HG03280 (cell line): Measurements from ENCODE around the gene ZNF585A.

Experiments used
- ATAC-seq: cut with Tn5 transposase; IDR thresholded peaks from one replicate; pipeline ENCODE4 v1.9.1; 2021; ENCODE audit warnings: mild to moderate bottlenecking, moderate library complexity; ENCODE audit not compliant: unreplicated experiment

The ZNF585A gene

GRCh38 chr19:37095859-37096258 is 76.6 kb downstream of the ZNF585A start:
- ATAC-seq, result no peak
